GM12878 (cell line): ENCODE results near the gene UBA7. TPM values are rescaled to one million over a fixed set of nuclear protein-coding genes. Genes with fewer than 3 reads are reported as not detected.

Experiments used
- ASH2L ChIP-seq: fragments of 300-600, 200-600 bp; sonication (generic); IDR thresholded peaks from 2 replicates; pipeline ENCODE4 v1.6.1; 2017; ENCODE audit warnings: low read depth, mild to moderate bottlenecking, borderline replicate concordance
- BACH1 ChIP-seq: fragments of 450-650 bp; IDR thresholded peaks from 2 replicates; pipeline ENCODE4 v1.6.1; 2017; ENCODE audit warnings: mild to moderate bottlenecking, borderline replicate concordance
- CHD2 ChIP-seq: IDR thresholded peaks from 2 replicates; pipeline ENCODE4 v1.6.1; 2011; ENCODE audit warnings: low read depth, low read length, improper control_type of control experiment, borderline replicate concordance
- CHD4 ChIP-seq: fragments of 200-600 bp; sonication (generic); IDR thresholded peaks from 2 replicates; pipeline ENCODE4 v1.6.1; 2016; ENCODE audit warnings: mild to moderate bottlenecking
- ETV6 ChIP-seq, 2 experiments: fragments of 450-650 bp in 1 of 2; IDR thresholded peaks in 1 of 2; conservative IDR thresholded peaks in 1 of 2; 2 replicates each; pipeline ENCODE4 v1.6.1; 2014; ENCODE audit warnings: antibody characterized with exemption in 1 of 2, borderline replicate concordance in 1 of 2, low read depth in 1 of 2, mild to moderate bottlenecking in 1 of 2, moderate library complexity in 1 of 2
- EZH2 ChIP-seq: IDR thresholded peaks from 2 replicates; pipeline ENCODE4 v1.6.1; 2012; ENCODE audit warnings: low read depth, mild to moderate bottlenecking, control low read depth, inconsistent platforms, low read length, borderline replicate concordance; ENCODE audit not compliant: control insufficient read depth
- GABPA ChIP-seq: IDR thresholded peaks from 2 replicates; pipeline ENCODE4 v1.6.1; 2014; ENCODE audit warnings: antibody characterized with exemption, low read depth, mild to moderate bottlenecking, inconsistent platforms
- HDGF ChIP-seq: fragments of 450-650 bp; IDR thresholded peaks from 2 replicates; pipeline ENCODE4 v1.6.1; 2016; ENCODE audit warnings: antibody characterized with exemption
- MEF2A ChIP-seq: IDR thresholded peaks from 2 replicates; pipeline ENCODE4 v1.6.1; 2011; ENCODE audit warnings: low read depth, mild to moderate bottlenecking, low read length, moderate library complexity; ENCODE audit not compliant: insufficient read depth
- MXI1 ChIP-seq: fragments of 150-350 bp; IDR thresholded peaks from 2 replicates; pipeline ENCODE4 v1.6.1; 2011; ENCODE audit warnings: low read depth, mild to moderate bottlenecking, inconsistent platforms, low read length, improper control_type of control experiment
- NFYB ChIP-seq: IDR thresholded peaks from 2 replicates; pipeline ENCODE4 v1.6.1; 2011; ENCODE audit warnings: low read depth, mild to moderate bottlenecking, low read length, improper control_type of control experiment, moderate library complexity; ENCODE audit not compliant: insufficient read depth
- RAD51 ChIP-seq: fragments of 450-650 bp; IDR thresholded peaks from 2 replicates; pipeline ENCODE4 v1.6.1; 2016; ENCODE audit warnings: moderate library complexity, mild to moderate bottlenecking, inconsistent platforms
- SMARCA5 ChIP-seq: fragments of 450-650 bp; IDR thresholded peaks from 2 replicates; pipeline ENCODE4 v1.6.1; 2017; ENCODE audit warnings: mild to moderate bottlenecking
- TBL1XR1 ChIP-seq: IDR thresholded peaks from 2 replicates; pipeline ENCODE4 v1.6.1; 2012; ENCODE audit warnings: low read depth, low read length, improper control_type of control experiment
- ZNF622 ChIP-seq: fragments of 450-650 bp; IDR thresholded peaks from 2 replicates; pipeline ENCODE4 v1.6.1; 2017; ENCODE audit warnings: mild to moderate bottlenecking, inconsistent platforms
- ZSCAN29 ChIP-seq: fragments of 450-650 bp; IDR thresholded peaks from 2 replicates; pipeline ENCODE4 v1.6.1; 2017; ENCODE audit warnings: mild to moderate bottlenecking, moderate library complexity
- polyA plus RNA-seq, 11 experiments: library from polyadenylated mRNA; depleted of rRNA in 4 of 11; unstranded in 6 of 11; stranded (reverse) in 5 of 11; fragments of >200 nt; fragmentation: Nextera tagmentation in 4 of 11; fragmentation: Illumina TruSeq in 1 of 11; extraction: Ambion mirVana in 4 of 11; extraction: Trizol in 1 of 11; gene quantifications; 1 replicate in 1 of 11; 2 replicates in 10 of 11; pipeline versions ENCODE4 v1.2.1 to v1.2.3, GENCODE V29; 2011 to 2016; ENCODE audit warnings: inconsistent platforms in 2 of 11, missing spikeins in 2 of 11, low read depth in 1 of 11
- total RNA-seq, 4 experiments: library from RNA; depleted of rRNA in 3 of 4; stranded (reverse); fragments of >200 nt in 3 of 4; fragmentation: Illumina TruSeq in 1 of 4; extraction: Trizol in 1 of 4; gene quantifications; 2 replicates each; pipeline versions ENCODE4 v1.2.1 to v1.2.3, GENCODE V29; 2013 to 2021
- TF ChIP-seq, protein P1 (sequence below): fragments of 450-650 bp; IDR thresholded peaks from 2 replicates; pipeline ENCODE4 v1.6.1; 2016; ENCODE audit warnings: mild to moderate bottlenecking
- TF ChIP-seq, protein P2 (sequence below): IDR thresholded peaks from 2 replicates; pipeline ENCODE4 v1.6.1; 2011; ENCODE audit warnings: low read depth, low read length, improper control_type of control experiment, borderline replicate concordance
- TF ChIP-seq, protein P3 (sequence below): IDR thresholded peaks from 2 replicates; pipeline ENCODE4 v1.6.1; 2012; ENCODE audit warnings: low read length, inconsistent platforms
- TF ChIP-seq, protein P4 (sequence below): IDR thresholded peaks from 2 replicates; pipeline ENCODE4 v1.6.1; 2012; ENCODE audit warnings: low read depth, low read length, improper control_type of control experiment
- TF ChIP-seq, protein P5 (sequence below): fragments of 450-650 bp; IDR thresholded peaks from 2 replicates; pipeline ENCODE4 v1.6.1; 2017; ENCODE audit warnings: low read depth, mild to moderate bottlenecking, moderate library complexity
- TF ChIP-seq, protein P6 (sequence below): fragments of 450-650 bp; IDR thresholded peaks from 2 replicates; pipeline ENCODE4 v1.6.1; 2014; ENCODE audit warnings: mild to moderate bottlenecking

The UBA7 gene
- total and polyA plus RNA-seq, 10 of the 15 experiments (the other 5 are each of a cell fraction or from before 2014, with no cell fraction given): 11.8 to 116 (median 46.7) TPM

DNA sequence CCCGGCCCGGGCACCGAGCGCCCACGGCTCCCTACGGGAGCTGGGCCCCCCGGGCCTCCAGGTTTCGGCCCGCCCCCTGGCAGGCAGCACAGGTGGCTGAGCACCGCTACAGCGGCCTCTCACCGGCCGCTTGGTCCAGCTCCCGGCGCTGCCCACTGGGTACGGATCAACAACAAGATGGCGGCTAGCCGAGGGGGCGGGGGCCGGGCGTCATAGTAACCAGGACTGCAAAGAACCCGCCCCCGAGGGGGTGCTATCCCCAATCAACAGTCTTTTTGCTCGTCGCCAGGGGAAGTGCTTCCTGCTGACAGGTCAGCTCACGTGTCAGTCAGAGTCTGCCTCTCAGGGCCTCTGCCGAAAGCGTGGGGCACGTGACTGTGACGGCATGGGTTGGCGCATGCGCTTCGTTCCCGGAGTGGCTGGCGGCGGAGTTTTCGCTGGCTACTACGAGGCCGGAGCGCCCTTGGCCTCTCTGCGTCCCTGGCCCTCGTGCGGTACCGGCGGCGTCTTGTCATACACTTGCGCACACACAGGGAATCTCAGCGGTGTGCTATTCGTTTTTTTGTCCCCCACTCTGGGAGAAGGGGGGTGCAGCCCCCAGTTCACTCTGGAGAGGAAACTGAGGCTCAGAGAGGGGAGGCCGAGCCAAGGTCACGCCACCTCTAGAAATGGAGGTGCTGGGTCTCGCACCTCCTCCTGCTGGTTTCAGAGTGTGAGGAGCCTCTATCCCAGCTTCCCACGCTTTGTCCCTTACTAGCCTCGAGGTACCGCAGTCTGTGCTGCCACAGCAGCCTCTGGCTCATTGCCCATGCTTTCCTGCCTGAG lies 27.2 kb downstream of the UBA7 start, which contains the start of gene IP6K1 (continued):
- TF ChIP-seq, protein P1, sequence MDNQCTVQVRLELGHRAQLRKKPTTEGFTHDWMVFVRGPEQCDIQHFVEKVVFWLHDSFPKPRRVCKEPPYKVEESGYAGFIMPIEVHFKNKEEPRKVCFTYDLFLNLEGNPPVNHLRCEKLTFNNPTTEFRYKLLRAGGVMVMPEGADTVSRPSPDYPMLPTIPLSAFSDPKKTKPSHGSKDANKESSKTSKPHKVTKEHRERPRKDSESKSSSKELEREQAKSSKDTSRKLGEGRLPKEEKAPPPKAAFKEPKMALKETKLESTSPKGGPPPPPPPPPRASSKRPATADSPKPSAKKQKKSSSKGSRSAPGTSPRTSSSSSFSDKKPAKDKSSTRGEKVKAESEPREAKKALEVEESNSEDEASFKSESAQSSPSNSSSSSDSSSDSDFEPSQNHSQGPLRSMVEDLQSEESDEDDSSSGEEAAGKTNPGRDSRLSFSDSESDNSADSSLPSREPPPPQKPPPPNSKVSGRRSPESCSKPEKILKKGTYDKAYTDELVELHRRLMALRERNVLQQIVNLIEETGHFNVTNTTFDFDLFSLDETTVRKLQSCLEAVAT: peak; percentile 80
- TF ChIP-seq CHD2 (peak; percentile 95), CHD4 (no peak), RAD51 (peak; percentile 98), GABPA (peak; percentile 75), BACH1 (peak; percentile 44; the same call in 1 of the 2 replicates), ASH2L (no peak), ETV6 (conservative IDR thresholded peaks at IDR 0.05 in 1 of 2, IDR thresholded peaks at IDR 0.05 in 1 of 2; ENCODE audit: borderline replicate concordance in 1 of 2, low read depth in 1 of 2) (no peak), ZSCAN29 (no peak), MXI1 (no peak; the same call in 1 of the 2 replicates), MEF2A (no peak), HDGF (peak; percentile 83; the same call in 1 of the 2 replicates), SMARCA5 (0 out of 2 replicates have a peak, but pooled peaks have one; percentile 40), NFYB (peak; percentile 88), EZH2 (no peak), TBL1XR1 (no peak), ZNF622 (no peak)
- TF ChIP-seq, protein P2, sequence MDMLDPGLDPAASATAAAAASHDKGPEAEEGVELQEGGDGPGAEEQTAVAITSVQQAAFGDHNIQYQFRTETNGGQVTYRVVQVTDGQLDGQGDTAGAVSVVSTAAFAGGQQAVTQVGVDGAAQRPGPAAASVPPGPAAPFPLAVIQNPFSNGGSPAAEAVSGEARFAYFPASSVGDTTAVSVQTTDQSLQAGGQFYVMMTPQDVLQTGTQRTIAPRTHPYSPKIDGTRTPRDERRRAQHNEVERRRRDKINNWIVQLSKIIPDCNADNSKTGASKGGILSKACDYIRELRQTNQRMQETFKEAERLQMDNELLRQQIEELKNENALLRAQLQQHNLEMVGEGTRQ: peak; percentile 97
- TF ChIP-seq, protein P3, sequence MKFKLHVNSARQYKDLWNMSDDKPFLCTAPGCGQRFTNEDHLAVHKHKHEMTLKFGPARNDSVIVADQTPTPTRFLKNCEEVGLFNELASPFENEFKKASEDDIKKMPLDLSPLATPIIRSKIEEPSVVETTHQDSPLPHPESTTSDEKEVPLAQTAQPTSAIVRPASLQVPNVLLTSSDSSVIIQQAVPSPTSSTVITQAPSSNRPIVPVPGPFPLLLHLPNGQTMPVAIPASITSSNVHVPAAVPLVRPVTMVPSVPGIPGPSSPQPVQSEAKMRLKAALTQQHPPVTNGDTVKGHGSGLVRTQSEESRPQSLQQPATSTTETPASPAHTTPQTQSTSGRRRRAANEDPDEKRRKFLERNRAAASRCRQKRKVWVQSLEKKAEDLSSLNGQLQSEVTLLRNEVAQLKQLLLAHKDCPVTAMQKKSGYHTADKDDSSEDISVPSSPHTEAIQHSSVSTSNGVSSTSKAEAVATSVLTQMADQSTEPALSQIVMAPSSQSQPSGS: no peak
- TF ChIP-seq, protein P4, sequence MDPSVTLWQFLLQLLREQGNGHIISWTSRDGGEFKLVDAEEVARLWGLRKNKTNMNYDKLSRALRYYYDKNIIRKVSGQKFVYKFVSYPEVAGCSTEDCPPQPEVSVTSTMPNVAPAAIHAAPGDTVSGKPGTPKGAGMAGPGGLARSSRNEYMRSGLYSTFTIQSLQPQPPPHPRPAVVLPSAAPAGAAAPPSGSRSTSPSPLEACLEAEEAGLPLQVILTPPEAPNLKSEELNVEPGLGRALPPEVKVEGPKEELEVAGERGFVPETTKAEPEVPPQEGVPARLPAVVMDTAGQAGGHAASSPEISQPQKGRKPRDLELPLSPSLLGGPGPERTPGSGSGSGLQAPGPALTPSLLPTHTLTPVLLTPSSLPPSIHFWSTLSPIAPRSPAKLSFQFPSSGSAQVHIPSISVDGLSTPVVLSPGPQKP: no peak; the same call in 1 of the 2 replicates
- TF ChIP-seq, protein P5, sequence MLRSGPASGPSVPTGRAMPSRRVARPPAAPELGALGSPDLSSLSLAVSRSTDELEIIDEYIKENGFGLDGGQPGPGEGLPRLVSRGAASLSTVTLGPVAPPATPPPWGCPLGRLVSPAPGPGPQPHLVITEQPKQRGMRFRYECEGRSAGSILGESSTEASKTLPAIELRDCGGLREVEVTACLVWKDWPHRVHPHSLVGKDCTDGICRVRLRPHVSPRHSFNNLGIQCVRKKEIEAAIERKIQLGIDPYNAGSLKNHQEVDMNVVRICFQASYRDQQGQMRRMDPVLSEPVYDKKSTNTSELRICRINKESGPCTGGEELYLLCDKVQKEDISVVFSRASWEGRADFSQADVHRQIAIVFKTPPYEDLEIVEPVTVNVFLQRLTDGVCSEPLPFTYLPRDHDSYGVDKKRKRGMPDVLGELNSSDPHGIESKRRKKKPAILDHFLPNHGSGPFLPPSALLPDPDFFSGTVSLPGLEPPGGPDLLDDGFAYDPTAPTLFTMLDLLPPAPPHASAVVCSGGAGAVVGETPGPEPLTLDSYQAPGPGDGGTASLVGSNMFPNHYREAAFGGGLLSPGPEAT: no peak
- TF ChIP-seq, protein P6, sequence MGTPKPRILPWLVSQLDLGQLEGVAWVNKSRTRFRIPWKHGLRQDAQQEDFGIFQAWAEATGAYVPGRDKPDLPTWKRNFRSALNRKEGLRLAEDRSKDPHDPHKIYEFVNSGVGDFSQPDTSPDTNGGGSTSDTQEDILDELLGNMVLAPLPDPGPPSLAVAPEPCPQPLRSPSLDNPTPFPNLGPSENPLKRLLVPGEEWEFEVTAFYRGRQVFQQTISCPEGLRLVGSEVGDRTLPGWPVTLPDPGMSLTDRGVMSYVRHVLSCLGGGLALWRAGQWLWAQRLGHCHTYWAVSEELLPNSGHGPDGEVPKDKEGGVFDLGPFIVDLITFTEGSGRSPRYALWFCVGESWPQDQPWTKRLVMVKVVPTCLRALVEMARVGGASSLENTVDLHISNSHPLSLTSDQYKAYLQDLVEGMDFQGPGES: peak; percentile 84
